Stimulated activated CD4-positive, alpha-beta T cell treated with anti-CD3 and anti-CD28 coated beads, Interleukin-4, amount 100 ng/mL, for 24 hours (primary cell): ENCODE results near the gene PSD.

ENCODE experiments used
- DNase-seq: peaks from one replicate; pipeline ENCODE4 v3.0.0-alpha.2; 2020

PSD gene

DNA sequence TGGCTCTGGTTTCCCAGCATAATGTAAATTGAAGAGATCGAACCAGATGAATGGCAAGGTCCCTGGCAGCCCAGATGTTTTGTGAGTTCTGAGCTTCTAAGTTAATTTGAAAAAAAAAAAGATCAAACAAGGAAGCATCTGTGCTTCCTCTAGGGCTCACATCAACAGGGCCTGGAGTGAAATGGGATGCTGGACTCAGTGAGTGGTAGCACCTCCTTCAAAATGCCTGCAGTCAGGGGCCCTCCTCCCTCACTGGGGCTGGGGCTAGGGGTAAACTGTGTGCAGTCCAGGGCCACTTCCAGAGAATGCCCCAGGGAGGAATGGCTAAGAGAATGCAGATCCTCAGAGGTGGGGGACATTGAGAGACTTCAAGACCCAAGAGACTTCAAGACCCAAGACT, 19.8 kb upstream of the PSD start:
- DNase-seq, result no peak

DNA sequence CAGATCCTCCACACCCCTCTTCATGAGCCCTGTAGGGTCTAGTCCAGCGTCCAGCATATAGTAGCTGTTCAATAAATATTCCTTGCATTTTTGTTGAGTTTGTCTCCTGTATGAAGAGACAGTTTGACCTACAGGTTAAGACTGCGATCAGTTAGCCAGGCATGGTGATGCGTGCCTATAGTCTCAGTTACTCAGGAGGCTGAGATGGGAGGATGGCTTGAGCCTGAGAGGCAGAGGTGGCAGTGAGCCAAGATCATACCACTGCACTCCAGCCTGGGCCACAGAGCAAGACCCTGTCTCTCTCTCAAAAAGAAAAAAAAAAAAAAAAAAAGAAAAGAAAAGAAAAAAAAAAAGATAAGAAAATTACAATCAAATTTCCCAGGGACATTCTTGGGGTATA, 18.9 kb upstream of the PSD start:
- DNase-seq, result no peak

DNA sequence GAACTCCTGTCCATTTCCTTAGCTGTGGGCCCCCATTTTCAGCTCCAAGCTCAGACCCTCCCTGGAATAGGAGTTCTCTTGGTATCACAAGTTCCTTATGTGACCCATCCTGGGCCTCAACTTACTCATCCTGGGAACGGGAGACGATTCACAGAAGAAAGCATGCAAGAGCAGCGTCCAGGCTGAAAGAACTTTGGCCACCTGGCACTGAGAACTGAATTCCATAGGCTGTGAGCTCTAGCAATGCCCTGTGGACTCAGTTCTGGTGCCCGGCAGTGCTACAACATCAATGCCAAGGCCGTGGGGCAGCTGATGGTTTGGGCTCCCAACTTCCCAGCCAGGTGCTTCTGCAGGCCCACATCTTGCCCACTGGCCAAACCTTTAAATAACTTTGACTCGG, 17.7 kb upstream of the PSD start:
- no peak for DNase-seq

DNA sequence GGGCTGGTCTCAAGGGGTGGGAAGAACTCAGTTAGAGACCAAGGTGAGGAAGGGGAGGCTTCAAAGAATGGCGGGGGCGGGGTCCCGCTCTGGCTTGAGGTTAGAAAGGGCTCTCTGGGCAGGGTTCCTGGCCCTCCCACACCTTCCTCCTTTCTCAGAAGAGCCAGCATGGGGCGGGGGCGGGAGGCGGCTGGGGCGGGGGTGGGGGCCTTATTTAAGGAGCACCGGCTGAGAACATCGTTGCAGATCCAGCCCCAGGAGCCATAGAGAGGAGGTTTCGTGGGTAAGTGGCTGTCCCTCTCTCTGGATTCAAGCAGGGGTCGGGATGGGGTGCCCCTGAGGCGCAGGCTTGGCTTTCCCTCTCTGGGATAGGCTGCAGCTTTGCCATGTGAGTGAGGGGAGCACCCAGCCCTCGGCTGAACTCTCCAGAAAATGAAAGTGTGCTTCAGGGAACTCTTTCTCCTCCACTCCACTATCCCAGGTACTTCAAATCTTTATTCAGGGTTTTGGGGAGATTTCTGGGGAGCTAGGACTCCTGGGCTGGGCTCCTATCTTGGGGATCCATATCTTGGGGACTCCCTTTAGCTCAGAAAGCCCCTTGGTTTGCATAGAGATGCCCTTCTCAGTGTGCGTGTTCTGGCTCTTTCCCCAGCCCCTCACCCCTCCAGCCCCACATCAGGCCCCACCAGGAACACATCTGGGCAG, 17.1 kb upstream of the PSD start:
- DNase-seq, result peak; percentile 35

DNA sequence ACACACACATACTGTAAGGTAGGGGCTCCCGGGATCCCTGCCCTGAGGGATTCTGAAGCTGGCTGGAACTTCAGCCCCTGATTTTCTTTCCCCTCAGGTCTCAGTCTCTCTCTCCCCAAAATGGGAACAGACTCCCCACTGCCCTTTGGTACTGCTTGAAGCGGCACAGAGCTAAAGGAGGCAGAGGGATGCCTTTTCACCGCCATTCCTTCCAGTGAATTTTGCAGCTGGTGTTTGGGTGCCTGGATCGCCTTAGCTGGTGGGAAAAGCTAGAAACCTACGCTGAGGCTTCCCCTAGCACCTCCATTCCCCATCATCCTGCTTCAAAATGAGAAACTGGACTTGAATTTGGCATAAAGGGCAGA, 16.5 kb upstream of the PSD start:
- no peak for DNase-seq

DNA sequence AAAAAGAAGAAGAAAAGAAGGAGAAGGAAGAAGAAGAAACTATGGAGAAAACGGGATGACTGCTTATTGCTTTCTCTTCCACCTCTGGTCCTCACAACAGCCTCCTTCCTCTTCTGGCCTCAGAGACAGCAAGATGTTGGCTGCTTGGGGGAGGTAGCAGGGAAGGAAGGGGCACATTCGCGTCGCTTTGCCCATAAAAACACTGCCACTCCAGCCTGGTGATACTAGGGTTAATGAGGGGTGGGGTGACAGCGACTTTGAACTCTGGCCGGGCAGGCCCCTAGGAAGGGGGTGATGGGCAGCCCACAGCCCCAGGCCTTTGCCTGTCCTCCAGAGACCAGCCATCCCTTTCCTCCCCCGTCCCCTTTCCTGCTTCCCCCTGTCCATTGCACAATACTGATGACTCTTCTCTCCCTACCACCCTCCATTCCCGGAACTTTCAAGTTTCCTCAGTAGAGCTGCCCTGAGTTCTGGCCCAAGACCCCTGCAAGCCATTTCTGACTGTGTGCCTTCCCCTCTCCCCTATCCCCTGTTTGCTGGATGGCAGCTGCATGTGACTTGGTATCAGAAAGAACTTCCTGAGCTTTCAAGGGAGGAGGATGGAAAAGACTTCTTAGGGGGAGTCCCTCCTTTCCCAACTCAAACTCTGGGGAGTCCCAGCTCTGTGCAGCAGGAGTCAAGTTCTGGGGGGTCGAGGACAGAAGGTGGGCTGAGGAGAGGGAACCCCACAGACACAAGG, 16.0 kb upstream of the PSD start:
- no peak for DNase-seq

DNA sequence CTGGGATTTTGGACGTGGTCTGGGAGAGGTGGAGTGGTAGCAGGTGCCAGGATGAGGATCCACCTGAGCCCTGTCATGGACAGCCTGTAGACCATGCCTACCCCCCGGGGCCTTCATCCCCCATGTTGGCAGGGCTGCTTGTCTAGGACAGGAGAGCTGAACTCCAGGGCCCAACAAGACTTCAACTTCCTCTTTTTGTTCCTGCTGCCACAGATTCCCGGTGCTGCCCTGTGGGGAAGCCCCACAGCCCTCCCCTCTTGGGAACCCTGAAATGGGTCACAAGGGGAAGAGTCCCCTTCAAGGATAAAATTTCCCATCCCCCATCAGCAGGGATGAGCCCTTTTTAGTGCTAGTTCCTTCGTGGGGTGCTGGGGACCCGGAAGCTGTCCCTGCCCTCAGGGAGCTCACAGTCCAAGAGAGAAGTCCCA, 15.0 kb upstream of the PSD start:
- no peak for DNase-seq

DNA sequence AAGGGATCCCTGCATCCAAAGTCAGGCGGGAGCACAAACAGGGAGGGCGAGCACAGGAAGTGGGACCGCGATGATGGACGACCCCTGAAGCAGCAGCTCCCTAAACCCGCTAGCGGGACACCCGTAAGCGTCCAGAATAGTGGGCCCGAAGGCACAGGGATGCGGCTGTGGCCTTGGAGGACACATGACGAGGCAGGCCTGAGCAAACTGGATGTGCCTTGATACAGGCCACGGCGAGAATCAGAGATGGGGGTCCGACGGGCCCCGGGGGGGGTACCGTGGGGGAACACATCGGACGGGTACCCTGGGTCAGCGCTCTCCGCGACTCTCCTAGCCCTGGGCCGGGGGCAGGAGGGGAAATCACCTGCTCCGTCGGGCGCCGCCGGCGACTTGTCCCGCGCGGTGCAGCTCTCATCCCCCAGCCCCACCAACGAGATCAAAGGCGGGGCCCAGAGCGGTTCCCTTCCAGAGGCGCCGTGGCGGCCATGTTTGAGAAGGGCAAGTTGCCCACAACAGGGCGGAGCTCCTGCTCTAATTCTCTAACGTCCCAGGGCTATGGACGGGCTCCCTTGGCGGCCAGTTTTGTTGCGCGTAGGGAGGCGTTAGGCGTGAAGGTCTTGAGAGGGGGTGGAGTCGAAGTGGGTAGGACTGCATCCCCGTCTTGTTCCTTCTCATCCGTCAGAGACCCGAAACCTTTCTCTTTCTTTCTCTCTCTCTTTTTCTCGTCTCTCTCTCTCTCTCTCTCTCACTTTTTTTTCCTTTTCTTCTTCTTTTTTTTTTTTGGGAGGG, 13.8 kb upstream of the PSD start, which contains the start of gene CUEDC2:
TSS of gene CUEDC2 (minus strand) at position 413 of the 789 bp plus-strand sequence. CDS start 7,386 bp downstream, outside the sequence.
- peak; percentile 96 for DNase-seq

DNA sequence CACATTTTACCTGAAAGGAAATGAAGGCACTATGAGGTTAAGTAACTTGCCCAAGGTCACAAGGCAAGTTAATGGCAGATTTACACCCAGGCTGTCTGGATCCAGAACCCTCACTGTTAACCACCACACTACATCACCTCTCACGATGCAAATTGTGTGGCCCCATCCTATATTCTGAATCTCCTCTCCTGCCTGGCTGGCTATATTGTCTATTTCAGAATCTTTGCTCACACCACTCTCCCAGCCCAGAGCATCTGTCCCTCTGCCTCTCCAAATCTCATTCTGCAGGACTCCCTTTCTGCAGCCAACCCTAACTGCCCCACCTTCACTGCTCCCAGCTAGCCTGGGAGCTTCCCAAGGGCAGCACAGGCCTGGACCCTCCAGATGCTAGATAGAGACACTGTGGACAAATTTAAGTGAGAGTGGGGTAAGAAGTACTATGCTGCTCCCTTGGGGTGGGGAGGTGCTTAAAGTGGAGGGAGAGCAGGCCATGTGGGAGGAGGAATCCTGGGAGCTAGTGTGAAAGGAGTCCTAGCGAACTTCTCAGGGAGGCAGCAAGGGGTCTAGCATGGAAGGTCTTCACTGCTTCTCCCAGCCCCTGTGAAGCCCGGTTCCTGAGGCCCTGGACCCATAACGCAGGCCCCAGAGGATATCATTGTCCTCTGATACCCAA, 13.0 kb upstream of the PSD start:
- DNase-seq, result no peak

DNA sequence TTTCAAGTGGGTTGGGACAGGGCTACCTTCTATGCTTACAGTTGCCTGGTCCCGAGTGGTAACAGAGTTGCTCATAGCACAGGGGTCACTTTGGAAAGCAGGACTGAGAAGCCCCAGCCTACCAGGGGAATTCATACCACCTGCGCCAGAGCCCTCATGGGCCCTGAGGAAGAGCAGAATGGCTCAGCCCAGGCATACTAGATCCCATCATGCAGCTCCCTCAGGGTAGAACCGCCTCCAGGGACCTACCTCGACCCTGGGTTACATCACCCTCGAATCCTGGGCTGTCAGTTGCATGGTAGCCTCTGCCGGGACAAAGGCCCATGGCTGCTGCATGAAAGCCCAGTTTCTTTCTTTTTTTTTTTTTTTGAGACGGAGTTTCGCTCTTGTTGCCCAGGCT, 10.9 kb upstream of the PSD start:
- DNase-seq, result no peak

DNA sequence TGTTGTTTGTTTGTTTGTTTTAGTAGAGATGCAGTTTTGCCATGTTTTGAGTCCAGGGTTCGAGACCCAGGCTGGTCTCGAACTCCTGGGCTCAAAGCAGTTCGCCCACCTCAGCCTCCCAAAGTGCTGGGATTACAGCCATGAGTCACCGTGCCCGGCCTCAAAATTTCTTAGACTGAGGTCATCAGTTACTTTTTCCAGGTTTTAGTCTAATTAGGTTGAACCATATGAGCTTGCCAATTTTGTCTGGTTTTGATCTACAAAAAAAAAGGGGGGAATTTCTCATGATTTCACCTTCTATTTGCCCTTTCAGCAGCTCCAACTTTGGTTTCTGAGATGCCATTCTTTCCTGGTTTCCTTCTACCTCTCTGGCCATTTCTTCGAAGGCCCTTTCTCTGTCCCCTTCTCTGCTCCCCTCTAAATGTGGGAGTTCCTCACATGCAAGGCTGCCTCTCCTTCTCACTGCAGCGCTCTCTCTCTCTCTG, 8.3 kb upstream of the PSD start:
- DNase-seq, result no peak

DNA sequence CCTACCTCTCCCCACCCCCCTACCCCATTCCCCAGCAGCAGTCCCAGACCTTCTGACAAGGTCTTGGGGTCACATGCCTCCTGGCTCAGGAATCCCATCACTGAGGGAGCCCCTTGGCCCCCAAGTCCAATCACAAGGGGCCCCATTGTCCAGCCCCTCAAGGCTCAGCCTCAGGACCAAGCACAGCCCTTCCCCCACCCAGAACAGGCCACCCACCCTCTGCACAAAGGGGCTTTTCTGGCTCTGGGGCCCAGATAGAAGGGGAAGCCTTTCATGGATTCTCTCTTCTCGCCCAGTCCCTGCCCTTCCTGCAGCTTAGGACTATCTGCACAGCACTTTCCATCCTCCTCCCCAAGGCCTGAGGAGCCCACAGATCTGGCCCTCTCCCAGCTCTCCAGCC, 6.9 kb upstream of the PSD start:
- DNase-seq, result no peak

DNA sequence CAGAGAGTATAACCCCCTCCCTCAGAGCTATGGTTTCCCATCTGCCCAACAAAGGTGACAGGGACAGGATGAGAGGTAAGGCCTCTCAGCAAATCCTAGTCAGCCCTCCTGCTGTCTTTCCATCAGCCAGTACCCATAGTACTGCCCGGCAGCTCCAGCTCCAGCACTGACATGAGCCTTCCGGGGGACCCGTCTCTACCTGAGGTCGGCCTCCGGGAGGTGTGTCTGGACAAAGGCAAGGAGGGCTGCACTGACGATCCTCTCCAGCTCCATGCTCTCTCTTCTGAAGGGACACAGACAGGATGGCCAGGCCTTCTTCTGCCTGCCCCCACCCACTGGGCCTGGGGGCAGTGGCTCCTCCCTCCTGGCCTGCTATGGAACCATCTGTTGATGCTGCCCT, 6.3 kb upstream of the PSD start:
- no peak for DNase-seq

DNA sequence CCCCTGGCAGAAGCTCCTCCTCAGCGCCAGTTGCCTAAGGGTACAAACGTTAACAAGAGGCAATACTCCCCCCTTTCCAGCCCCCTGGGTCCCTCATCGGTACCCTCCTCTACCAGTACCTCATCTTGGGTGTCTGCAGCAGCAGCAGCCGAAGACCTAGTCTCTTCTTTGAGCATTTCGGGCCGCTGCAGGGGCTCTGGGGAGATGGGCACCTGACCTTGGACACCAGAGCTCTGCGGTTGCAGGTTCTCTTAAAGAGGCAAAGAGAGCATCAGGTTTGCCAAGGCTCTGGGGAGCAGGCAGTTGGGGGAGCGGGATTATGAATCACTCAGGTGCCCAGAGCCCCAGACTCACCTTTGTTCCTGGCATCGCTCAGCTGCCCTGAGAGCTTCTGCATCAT, 5.6 kb upstream of the PSD start:
- no peak for DNase-seq

DNA sequence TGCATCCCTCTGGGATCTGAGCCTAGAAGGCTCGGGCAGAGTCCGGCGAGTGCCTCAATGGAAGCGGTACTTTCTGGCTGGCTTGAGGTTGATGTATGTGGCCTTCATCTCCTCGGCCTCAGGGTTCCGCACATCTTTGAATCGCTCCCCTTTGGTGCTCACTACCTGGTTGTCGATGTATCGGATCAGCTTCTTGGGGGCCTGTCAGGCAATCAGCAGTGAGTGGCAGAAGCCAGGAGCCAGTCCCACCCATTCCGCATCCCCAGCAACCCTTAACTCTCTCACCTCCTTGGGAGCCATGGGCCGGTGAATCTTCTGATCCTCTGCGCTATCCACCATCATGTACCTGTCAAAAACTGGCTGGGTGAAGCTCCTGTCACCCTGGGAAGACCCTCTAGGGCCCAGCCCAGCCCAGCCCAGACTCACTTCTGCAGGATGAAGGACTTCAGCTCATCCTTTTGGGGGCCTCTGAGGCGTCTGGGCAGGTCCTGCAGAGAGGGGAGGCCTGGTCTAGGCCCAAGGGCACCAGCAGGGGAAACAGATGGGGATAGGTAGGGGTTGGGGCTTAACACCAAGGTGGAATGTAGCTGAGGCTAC, 4.9 kb upstream of the PSD start:
- no peak for DNase-seq

DNA sequence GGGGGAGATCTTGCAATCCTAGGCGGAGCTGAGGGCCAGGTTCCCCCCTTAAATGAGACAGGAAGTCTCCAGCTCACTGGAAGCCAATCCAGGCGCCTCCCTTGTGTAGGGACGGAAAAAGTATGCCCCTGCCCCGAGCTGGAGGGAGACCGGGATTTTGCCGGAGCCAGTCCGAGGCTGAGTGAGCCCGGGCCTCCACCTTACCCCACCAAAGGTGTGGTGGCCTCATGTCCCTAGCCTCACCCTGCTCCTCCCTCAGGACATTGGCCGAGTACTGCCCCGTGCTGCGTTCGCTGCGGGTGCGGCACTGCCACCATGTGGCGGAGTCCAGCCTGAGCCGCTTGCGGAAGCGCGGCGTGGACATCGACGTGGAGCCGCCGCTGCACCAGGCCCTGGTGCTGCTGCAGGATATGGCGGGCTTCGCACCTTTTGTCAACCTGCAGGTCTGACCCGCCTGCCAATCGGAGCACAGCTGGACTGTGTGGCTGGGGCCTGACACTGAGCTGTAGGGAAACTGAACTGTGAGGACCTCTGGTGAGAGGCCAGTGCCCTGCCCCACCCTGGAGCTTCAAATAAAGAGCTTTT, 4.1 kb upstream of the PSD start:
- DNase-seq, result peak; percentile 59

DNA sequence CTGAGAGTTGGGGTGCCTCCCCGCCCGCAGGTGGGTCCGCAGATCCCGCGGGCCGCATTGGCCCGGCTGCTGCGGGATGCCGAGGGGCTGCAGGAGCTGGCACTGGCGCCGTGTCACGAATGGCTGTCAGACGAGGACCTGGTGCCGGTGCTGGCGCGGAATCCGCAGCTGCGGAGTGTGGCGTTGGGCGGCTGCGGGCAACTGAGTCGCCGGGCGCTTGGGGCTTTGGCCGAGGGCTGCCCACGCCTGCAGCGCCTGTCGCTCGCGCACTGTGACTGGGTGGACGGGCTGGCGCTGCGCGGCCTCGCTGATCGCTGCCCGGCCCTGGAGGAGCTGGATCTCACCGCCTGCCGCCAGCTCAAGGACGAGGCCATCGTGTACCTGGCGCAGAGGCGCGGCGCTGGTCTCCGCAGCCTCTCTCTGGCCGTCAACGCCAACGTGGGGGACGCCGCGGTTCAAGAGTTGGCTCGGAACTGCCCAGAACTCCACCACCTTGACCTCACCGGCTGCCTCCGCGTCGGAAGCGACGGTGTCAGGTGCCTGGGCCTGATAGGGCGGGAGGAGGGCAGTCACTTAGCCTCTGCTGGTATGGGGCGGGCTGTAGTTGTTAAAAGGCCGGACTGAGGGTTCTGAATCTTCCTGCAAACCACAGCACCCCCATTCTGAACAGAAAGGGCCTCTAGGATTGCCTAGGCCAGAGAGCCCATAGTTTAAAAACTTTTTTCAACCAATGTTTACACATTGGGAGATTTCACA, 3.4 kb upstream of the PSD start:
- no peak for DNase-seq

DNA sequence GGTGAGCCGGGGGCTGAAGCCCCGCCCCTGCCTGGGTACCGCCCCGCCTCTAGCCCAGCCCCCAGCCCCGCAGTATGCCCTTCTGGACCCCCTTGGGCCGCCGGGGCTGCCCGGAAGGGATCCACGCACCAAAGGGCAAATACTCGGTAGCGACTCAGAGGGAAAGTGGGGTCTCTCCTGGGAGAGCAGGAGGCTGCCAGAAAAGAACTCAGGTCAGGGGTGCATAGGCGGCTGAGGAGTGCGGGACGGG, 2.8 kb upstream of the PSD start:
- no peak for DNase-seq

DNA sequence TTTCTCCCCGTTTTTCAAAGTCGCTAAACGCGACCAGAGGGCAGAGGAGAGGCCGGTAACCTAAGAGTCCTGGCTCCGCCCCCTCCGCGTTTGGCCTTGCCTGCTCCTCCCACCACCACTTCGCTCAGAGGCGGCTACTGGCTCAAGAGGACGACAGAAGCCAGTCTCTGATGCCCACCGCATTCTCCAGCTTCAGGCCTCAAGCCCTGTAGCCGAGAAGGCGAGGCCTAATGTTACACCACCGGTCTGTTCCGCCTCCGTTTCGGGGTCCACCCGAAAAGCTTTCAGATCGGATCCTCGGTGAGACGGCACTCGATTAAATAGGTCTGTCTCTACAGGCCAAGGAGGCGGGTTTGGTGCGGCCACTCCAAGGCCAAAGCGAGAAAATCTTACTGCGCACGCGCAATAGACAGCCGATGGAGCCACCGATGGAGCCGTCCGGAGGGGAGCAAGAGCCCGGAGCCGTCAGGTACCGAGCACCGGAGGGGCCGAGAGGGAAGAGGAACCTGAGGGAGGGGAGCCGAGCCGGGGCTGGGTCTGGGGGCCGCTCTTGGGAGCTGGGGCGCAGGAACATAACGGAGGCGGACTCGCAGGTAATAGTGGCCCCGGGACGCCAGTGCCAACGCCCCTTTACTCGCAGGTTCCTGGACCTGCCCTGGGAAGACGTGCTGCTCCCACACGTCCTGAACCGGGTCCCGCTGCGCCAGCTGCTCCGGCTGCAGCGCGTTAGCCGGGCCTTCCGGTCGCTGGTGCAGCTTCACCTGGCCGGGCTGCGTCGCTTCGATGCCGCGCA, 2.3 kb upstream of the PSD start, which contains the start of gene FBXL15:
TSS of gene FBXL15 (plus strand) at position 123 of the 793 bp plus-strand sequence. CDS start at position 417, 294 bp downstream.
- DNase-seq, result peak; percentile 97

DNA sequence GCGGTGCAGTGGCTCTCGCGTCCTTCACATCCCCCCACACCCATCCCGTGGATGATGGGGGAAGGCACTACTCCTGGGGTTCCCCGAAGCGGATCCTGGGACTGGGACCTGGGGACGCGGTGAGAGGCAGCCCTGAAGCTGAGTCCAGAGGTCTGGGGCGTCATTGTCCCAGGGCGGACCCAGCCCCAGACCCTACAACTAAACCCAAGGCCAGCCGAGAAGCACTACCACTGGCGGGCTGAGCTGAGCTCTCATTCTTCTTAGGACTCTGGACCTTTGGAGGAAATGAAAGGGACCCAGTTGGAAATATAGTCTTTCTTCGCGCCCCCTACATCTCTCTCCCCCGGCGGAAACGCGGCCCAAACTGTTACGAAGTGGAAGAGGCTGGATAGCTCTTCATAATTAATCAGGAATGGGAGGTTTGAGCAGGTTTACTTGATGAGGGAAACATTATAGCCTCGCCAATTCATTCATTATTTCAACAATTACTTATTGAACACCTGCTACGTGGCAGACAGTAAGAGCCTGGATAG, 1.7 kb upstream of the PSD start:
- DNase-seq, result no peak
